ENCODE results near the gene DPCD.

The DPCD gene

GRCh38 chr10:101587725-101588653, at the start of gene DPCD, which contains the start of gene POLL:
DPCD (plus strand) TSS chr10:101588321; CDS start chr10:101588337, 16 bp downstream.
POLL (minus strand) TSS chr10:101588257; CDS start chr10:101587360, 897 bp downstream.
- peak; percentile 84 for DNase-seq (ENCODE audit: low read depth)

GRCh38 chr10:101538446-101538845, 49.7 kb upstream of the DPCD start:
- no peak for DNase-seq (ENCODE audit: low read depth)

GRCh38 chr10:101545898-101546297, 42.2 kb upstream of the DPCD start:
- no peak for DNase-seq (ENCODE audit: low read depth)

GRCh38 chr10:101550965-101551364, 37.2 kb upstream of the DPCD start:
- no peak for DNase-seq (ENCODE audit: low read depth)

GRCh38 chr10:101552442-101552841, 35.7 kb upstream of the DPCD start:
- no peak for DNase-seq (ENCODE audit: low read depth)

GRCh38 chr10:101557541-101557940, 30.6 kb upstream of the DPCD start:
- DNase-seq (ENCODE audit: low read depth): no peak

- no peak for DNase-seq (ENCODE audit: low read depth)
These were observed 29.9 kb upstream of the DPCD start for GRCh38 chr10:101558204-101558603.

GRCh38 chr10:101558671-101559595, 29.2 kb upstream of the DPCD start:
- DNase-seq (ENCODE audit: low read depth): no peak

GRCh38 chr10:101559596-101560297, 28.4 kb upstream of the DPCD start:
- no peak for DNase-seq (ENCODE audit: low read depth)

GRCh38 chr10:101560298-101561067, 27.6 kb upstream of the DPCD start:
- DNase-seq (ENCODE audit: low read depth): no peak

GRCh38 chr10:101561068-101561915, 26.8 kb upstream of the DPCD start:
- no peak for DNase-seq (ENCODE audit: low read depth)

GRCh38 chr10:101562231-101562630, 25.9 kb upstream of the DPCD start:
- no peak for DNase-seq (ENCODE audit: low read depth)

- DNase-seq (ENCODE audit: low read depth): no peak
These were observed 25.1 kb upstream of the DPCD start for GRCh38 chr10:101563007-101563406.

GRCh38 chr10:101563497-101564040, 24.6 kb upstream of the DPCD start:
- DNase-seq (ENCODE audit: low read depth): no peak

GRCh38 chr10:101564490-101564991, 23.6 kb upstream of the DPCD start:
- no peak for DNase-seq (ENCODE audit: low read depth)

GRCh38 chr10:101565370-101565900, 22.7 kb upstream of the DPCD start:
- no peak for DNase-seq (ENCODE audit: low read depth)

GRCh38 chr10:101565936-101566332, 22.2 kb upstream of the DPCD start:
- no peak for DNase-seq (ENCODE audit: low read depth)

- DNase-seq (ENCODE audit: low read depth): no peak
These were observed 21.6 kb upstream of the DPCD start for GRCh38 chr10:101566333-101567164.
